K562 (cell line): ENCODE results near the gene ATP6V0A1. TPM values are rescaled to one million over a fixed set of nuclear protein-coding genes. Genes with fewer than 3 reads are reported as not detected.

Experiments
- CBX5 ChIP-seq: IDR thresholded peaks from 2 replicates; pipeline ENCODE4 v1.6.1; 2014; ENCODE audit warnings: low read depth, borderline replicate concordance
- CREM ChIP-seq: IDR thresholded peaks from 2 replicates; pipeline ENCODE4 v1.6.1; 2014; ENCODE audit warnings: antibody characterized with exemption, low read depth
- CTBP1 ChIP-seq: fragments of 450-650 bp; IDR thresholded peaks from 2 replicates; pipeline ENCODE4 v1.6.1; 2016; ENCODE audit warnings: borderline replicate concordance
- EGR1 ChIP-seq: fragments of 450-650 bp; conservative IDR thresholded peaks from 2 replicates; pipeline ENCODE4 v1.6.1; 2017; ENCODE audit warnings: mild to moderate bottlenecking
- ELF1 ChIP-seq: fragments of 200-800 bp; sonication (Bioruptor generic); IDR thresholded peaks from 2 replicates; pipeline ENCODE4 v1.6.1; 2016; ENCODE audit warnings: missing genetic modification characterization, missing compliant biosample characterization
- EP300 ChIP-seq: IDR thresholded peaks from 2 replicates; pipeline ENCODE4 v1.6.1; 2012; ENCODE audit warnings: low read length, improper control_type of control experiment
- KLF6 ChIP-seq: fragments of 250-450 bp; sonication (Bioruptor Pico); IDR thresholded peaks from 2 replicates; pipeline ENCODE4 v1.4.0; 2020; ENCODE audit warnings: mild to moderate bottlenecking, moderate library complexity, borderline replicate concordance
- MEIS2 ChIP-seq: fragments of 450-650 bp; IDR thresholded peaks from 2 replicates; pipeline ENCODE4 v1.6.1; 2014; ENCODE audit warnings: mild to moderate bottlenecking; ENCODE audit not compliant: partially characterized antibody
- NCOA1 ChIP-seq: fragments of 450-650 bp; IDR thresholded peaks from 2 replicates; pipeline ENCODE4 v1.6.1; 2016; ENCODE audit warnings: low read depth
- NCOA6 ChIP-seq: fragments of 450-650 bp; IDR thresholded peaks from 2 replicates; pipeline ENCODE4 v1.6.1; 2017; ENCODE audit warnings: mild to moderate bottlenecking
- NCOR1 ChIP-seq: fragments of 450-650 bp; IDR thresholded peaks from 2 replicates; pipeline ENCODE4 v1.6.1; 2016; ENCODE audit warnings: mild to moderate bottlenecking, moderate library complexity
- NEUROD1 ChIP-seq: fragments of 150-350 bp; IDR thresholded peaks from 2 replicates; pipeline ENCODE4 v1.6.1; 2014; ENCODE audit warnings: borderline replicate concordance, low read length, low read depth; ENCODE audit not compliant: partially characterized antibody
- POLR2A ChIP-seq: fragments of 450-650 bp; conservative IDR thresholded peaks from 2 replicates; pipeline ENCODE4 v1.6.1; 2016
- PRMT5 ChIP-seq: sonication (generic); formaldehyde crosslinking; IDR thresholded peaks from 2 replicates; pipeline ENCODE4 v1.5.0; 2020; ENCODE audit warnings: missing genetic modification reagents
- SAFB ChIP-seq: fragments of 200-400 bp; formaldehyde crosslinking; IDR thresholded peaks from 2 replicates; pipeline ENCODE4 v1.6.1; 2017; ENCODE audit warnings: low read depth, low read length, borderline replicate concordance
- SETDB1 ChIP-seq: IDR thresholded peaks from one replicate; pipeline ENCODE4 v1.6.1; 2012; ENCODE audit warnings: low read length, control low read depth, inconsistent platforms
- SMAD3 ChIP-seq: fragments of 450-650 bp; formaldehyde crosslinking; conservative IDR thresholded peaks from 2 replicates; pipeline ENCODE4 v1.4.0; 2020; ENCODE audit warnings: mild to moderate bottlenecking
- TGIF2 ChIP-seq: sonication (generic); formaldehyde crosslinking; IDR thresholded peaks from 2 replicates; pipeline ENCODE4 v1.8.1; 2022; ENCODE audit warnings: mild to moderate bottlenecking, missing genetic modification reagents, moderate library complexity
- TRIM24 ChIP-seq, 2 experiments: fragments of 450-650 bp; IDR thresholded peaks; 2 replicates each; pipeline ENCODE4 v1.6.1; 2016
- ZEB2 ChIP-seq: fragments of 450-650 bp; IDR thresholded peaks from 2 replicates; pipeline ENCODE4 v1.6.1; 2016
- ZNF445 ChIP-seq: fragments of 250-450 bp; sonication (Bioruptor Pico); IDR thresholded peaks from 2 replicates; pipeline ENCODE4 v1.4.0; 2020; ENCODE audit warnings: low read depth, mild to moderate bottlenecking, moderate library complexity
- ZNF668 ChIP-seq: fragments of 250-450 bp; sonication (Bioruptor Pico); IDR thresholded peaks from 2 replicates; pipeline ENCODE4 v1.8.0; 2022; ENCODE audit warnings: mild to moderate bottlenecking, inconsistent platforms
- ZNF76 ChIP-seq: fragments of 250-450 bp; sonication (Bioruptor Pico); IDR thresholded peaks from 2 replicates; pipeline ENCODE4 v1.4.0; 2020; ENCODE audit warnings: mild to moderate bottlenecking, moderate library complexity, borderline replicate concordance
- polyA plus RNA-seq, 8 experiments: library from polyadenylated mRNA; depleted of rRNA in 4 of 8; stranded (reverse) in 5 of 8; unstranded in 3 of 8; fragments of >200 nt; fragmentation: Nextera tagmentation in 2 of 8; fragmentation: Illumina TruSeq in 1 of 8; extraction: Ambion mirVana in 2 of 8; extraction: Trizol in 1 of 8; gene quantifications; 2 replicates each; pipeline versions ENCODE4 v1.2.1 to v1.2.3, GENCODE V29; 2011 to 2014; ENCODE audit warnings: inconsistent platforms in 1 of 8, missing spikeins in 1 of 8
- total RNA-seq, 7 experiments: library from RNA; depleted of rRNA in 6 of 7; stranded (reverse); fragments of >200 nt in 6 of 7; fragmentation: Illumina TruSeq in 2 of 7; extraction: Trizol in 2 of 7; gene quantifications; 2 replicates each; pipeline versions ENCODE4 v1.2.1 to v1.2.3, GENCODE V29; 2011 to 2021; ENCODE audit warnings: low replicate concordance in 1 of 7
- TF ChIP-seq, protein P1 (sequence below): fragments of 450-650 bp; IDR thresholded peaks from 2 replicates; pipeline ENCODE4 v1.6.1; 2014; ENCODE audit warnings: low read depth, mild to moderate bottlenecking, moderate library complexity, borderline replicate concordance
- TF ChIP-seq, protein P2 (sequence below): fragments of 450-650 bp; IDR thresholded peaks from 2 replicates; pipeline ENCODE4 v1.6.1; 2017; ENCODE audit warnings: antibody characterized with exemption, mild to moderate bottlenecking
- TF ChIP-seq, protein P3 (sequence below): sonication (generic); formaldehyde crosslinking; IDR thresholded peaks from 2 replicates; pipeline ENCODE4 v1.9.0; 2022; ENCODE audit warnings: mild to moderate bottlenecking, missing genetic modification reagents

Gene ATP6V0A1
- total and polyA plus RNA-seq, 9 of the 15 experiments (the other 6 are each of a cell fraction or from before 2014, with no cell fraction given), result 11.8 to 158 (median 75.5) TPM

DNA sequence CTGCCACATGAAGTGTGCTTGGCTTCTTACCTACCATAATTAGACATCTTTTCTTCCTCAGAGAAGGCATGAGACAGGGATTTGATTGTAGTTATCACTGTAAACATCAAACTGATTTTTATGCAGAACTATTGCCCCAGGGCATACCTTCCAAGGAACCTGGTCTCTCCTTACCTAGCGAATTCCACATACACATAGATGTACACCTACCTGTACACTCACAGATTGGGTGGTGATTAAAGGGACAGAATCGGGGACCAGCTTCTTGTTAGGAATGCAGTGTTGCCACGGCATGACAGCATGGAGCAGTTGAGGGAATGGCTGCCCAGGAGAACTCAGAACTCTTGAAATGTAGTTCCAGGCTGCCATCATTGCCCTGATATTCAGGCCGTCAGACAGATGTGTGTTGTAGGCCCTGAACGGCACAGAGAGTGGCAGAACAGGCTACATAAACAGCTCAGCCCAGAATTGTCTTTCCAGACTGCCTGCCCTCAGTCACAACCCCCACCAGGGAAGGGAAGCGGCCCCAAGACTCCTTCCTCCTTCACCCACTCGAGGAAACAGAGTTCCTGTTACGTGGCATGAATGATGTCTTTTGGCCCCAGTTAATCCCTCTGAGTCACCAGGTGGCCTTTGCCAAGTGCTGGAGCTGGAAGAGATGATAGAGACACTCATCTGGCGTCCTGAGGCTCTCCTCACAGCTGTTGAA, 59.5 kb downstream of the ATP6V0A1 start (continued):
- TF ChIP-seq NCOR1 (peak; percentile 17), ZEB2 (peak; percentile 24; the same call in 1 of the 2 replicates), TGIF2 (no peak), NCOA1 (no peak), SMAD3 (CRISPR knock-in tag) (no peak), PRMT5 (CRISPR knock-in tag) (no peak), POLR2A (no peak), CBX5 (no peak), ELF1 (tag) (no peak), KLF6 (no peak), ZNF445 (CRISPR knock-in tag) (no peak), CREM (peak; percentile 72; the same call in 1 of the 2 replicates), EP300 (peak; percentile 51; the same call in 1 of the 2 replicates), NEUROD1 (peak; percentile 31), SAFB (no peak), NCOA6 (no peak), SETDB1 (no peak), CTBP1 (no peak; the same call in 1 of the 2 replicates), TRIM24 (IDR thresholded peaks at IDR 0.05) (peak in 1 of 2 experiments; percentile 69; a peak in 1 of 4 replicates), EGR1 (peak; percentile 49; the same call in 1 of the 2 replicates), ZNF668 (CRISPR knock-in tag) (no peak), MEIS2 (peak; percentile 91), ZNF76 (CRISPR knock-in tag) (no peak)
- TF ChIP-seq, protein P1, sequence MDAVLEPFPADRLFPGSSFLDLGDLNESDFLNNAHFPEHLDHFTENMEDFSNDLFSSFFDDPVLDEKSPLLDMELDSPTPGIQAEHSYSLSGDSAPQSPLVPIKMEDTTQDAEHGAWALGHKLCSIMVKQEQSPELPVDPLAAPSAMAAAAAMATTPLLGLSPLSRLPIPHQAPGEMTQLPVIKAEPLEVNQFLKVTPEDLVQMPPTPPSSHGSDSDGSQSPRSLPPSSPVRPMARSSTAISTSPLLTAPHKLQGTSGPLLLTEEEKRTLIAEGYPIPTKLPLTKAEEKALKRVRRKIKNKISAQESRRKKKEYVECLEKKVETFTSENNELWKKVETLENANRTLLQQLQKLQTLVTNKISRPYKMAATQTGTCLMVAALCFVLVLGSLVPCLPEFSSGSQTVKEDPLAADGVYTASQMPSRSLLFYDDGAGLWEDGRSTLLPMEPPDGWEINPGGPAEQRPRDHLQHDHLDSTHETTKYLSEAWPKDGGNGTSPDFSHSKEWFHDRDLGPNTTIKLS, result peak; percentile 86; the same call in 1 of the 2 replicates
- TF ChIP-seq, protein P2, sequence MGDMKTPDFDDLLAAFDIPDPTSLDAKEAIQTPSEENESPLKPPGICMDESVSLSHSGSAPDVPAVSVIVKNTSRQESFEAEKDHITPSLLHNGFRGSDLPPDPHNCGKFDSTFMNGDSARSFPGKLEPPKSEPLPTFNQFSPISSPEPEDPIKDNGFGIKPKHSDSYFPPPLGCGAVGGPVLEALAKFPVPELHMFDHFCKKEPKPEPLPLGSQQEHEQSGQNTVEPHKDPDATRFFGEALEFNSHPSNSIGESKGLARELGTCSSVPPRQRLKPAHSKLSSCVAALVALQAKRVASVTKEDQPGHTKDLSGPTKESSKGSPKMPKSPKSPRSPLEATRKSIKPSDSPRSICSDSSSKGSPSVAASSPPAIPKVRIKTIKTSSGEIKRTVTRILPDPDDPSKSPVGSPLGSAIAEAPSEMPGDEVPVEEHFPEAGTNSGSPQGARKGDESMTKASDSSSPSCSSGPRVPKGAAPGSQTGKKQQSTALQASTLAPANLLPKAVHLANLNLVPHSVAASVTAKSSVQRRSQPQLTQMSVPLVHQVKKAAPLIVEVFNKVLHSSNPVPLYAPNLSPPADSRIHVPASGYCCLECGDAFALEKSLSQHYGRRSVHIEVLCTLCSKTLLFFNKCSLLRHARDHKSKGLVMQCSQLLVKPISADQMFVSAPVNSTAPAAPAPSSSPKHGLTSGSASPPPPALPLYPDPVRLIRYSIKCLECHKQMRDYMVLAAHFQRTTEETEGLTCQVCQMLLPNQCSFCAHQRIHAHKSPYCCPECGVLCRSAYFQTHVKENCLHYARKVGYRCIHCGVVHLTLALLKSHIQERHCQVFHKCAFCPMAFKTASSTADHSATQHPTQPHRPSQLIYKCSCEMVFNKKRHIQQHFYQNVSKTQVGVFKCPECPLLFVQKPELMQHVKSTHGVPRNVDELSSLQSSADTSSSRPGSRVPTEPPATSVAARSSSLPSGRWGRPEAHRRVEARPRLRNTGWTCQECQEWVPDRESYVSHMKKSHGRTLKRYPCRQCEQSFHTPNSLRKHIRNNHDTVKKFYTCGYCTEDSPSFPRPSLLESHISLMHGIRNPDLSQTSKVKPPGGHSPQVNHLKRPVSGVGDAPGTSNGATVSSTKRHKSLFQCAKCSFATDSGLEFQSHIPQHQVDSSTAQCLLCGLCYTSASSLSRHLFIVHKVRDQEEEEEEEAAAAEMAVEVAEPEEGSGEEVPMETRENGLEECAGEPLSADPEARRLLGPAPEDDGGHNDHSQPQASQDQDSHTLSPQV, result no peak; the same call in none of the 2 replicates
- TF ChIP-seq, protein P3, sequence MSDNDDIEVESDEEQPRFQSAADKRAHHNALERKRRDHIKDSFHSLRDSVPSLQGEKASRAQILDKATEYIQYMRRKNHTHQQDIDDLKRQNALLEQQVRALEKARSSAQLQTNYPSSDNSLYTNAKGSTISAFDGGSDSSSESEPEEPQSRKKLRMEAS (CRISPR knock-in tag), result no peak
